Measurements from ENCODE around the gene L3MBTL4.

L3MBTL4 gene

GRCh38 chr18:6327895-6328620, 86.7 kb downstream of the L3MBTL4 start:
- Histone ChIP-seq H3K4me1 (ENCODE audit: insufficient read depth, low read length) (no peaks in the 10 kb centered on the region), H3K9ac (ENCODE audit: low read depth, low read length) (no peak overlapping the region), H3K9me3 (ENCODE audit: control insufficient read depth, insufficient read depth, low read length) (peaks cover 7% of the 10 kb centered on the region), H3K36me3 (ENCODE audit: insufficient read depth, low read length) (no peaks in the 10 kb centered on the region)

- Histone ChIP-seq H3K4me1 (ENCODE audit: insufficient read depth, low read length) (no peaks in the 10 kb centered on the region), H3K9ac (ENCODE audit: low read depth, low read length) (no peak overlapping the region), H3K9me3 (ENCODE audit: control insufficient read depth, insufficient read depth, low read length) (peaks cover 7% of the 10 kb centered on the region), H3K36me3 (ENCODE audit: insufficient read depth, low read length) (no peaks in the 10 kb centered on the region)
These were observed 87.2 kb downstream of the L3MBTL4 start for GRCh38 chr18:6327485-6327884.

- no peaks in the 10 kb centered on the region for H3K4me1 ChIP-seq (ENCODE audit: insufficient read depth, low read length)
- no peak overlapping the region for H3K9ac ChIP-seq (ENCODE audit: low read depth, low read length)
- peaks cover 7% of the 10 kb centered on the region for H3K9me3 ChIP-seq (ENCODE audit: control insufficient read depth, insufficient read depth, low read length)
- H3K36me3 ChIP-seq (ENCODE audit: insufficient read depth, low read length), result no peaks in the 10 kb centered on the region
These were observed 88.1 kb downstream of the L3MBTL4 start for GRCh38 chr18:6326566-6326965.

- Histone ChIP-seq H3K36me3 (ENCODE audit: insufficient read depth, low read length) (no peaks in the 10 kb centered on the region), H3K4me1 (ENCODE audit: insufficient read depth, low read length) (no peaks in the 10 kb centered on the region), H3K9me3 (ENCODE audit: control insufficient read depth, insufficient read depth, low read length) (peaks cover 7% of the 10 kb centered on the region), H3K9ac (ENCODE audit: low read depth, low read length) (no peak overlapping the region)
These were observed 91.3 kb downstream of the L3MBTL4 start for GRCh38 chr18:6323319-6323889.

- Histone ChIP-seq H3K9me3 (ENCODE audit: control insufficient read depth, insufficient read depth, low read length) (no peaks in the 10 kb centered on the region), H3K36me3 (ENCODE audit: insufficient read depth, low read length) (no peaks in the 10 kb centered on the region), H3K4me1 (ENCODE audit: insufficient read depth, low read length) (no peaks in the 10 kb centered on the region), H3K9ac (ENCODE audit: low read depth, low read length) (no peak overlapping the region)
These were observed 99.0 kb downstream of the L3MBTL4 start for GRCh38 chr18:6315517-6316331.

- Histone ChIP-seq H3K36me3 (ENCODE audit: insufficient read depth, low read length) (no peaks in the 10 kb centered on the region), H3K4me1 (ENCODE audit: insufficient read depth, low read length) (no peaks in the 10 kb centered on the region), H3K9ac (ENCODE audit: low read depth, low read length) (no peak overlapping the region), H3K9me3 (ENCODE audit: control insufficient read depth, insufficient read depth, low read length) (no peaks in the 10 kb centered on the region)
These were observed 101.3 kb downstream of the L3MBTL4 start for GRCh38 chr18:6313415-6313814.

- no peak overlapping the region for H3K9ac ChIP-seq (ENCODE audit: low read depth, low read length)
- no peaks in the 10 kb centered on the region for H3K9me3 ChIP-seq (ENCODE audit: control insufficient read depth, insufficient read depth, low read length)
- no peaks in the 10 kb centered on the region for H3K36me3 ChIP-seq (ENCODE audit: insufficient read depth, low read length)
- no peaks in the 10 kb centered on the region for H3K4me1 ChIP-seq (ENCODE audit: insufficient read depth, low read length)
These were observed 103.1 kb downstream of the L3MBTL4 start for GRCh38 chr18:6311456-6312215.

- Histone ChIP-seq H3K9ac (ENCODE audit: low read depth, low read length) (no peak overlapping the region), H3K4me1 (ENCODE audit: insufficient read depth, low read length) (no peaks in the 10 kb centered on the region), H3K9me3 (ENCODE audit: control insufficient read depth, insufficient read depth, low read length) (no peaks in the 10 kb centered on the region), H3K36me3 (ENCODE audit: insufficient read depth, low read length) (no peaks in the 10 kb centered on the region)
These were observed 104.0 kb downstream of the L3MBTL4 start for GRCh38 chr18:6310714-6311113.

GRCh38 chr18:6297875-6298274, 116.8 kb downstream of the L3MBTL4 start:
- H3K9ac ChIP-seq (ENCODE audit: low read depth, low read length), result no peak overlapping the region
- no peaks in the 10 kb centered on the region for H3K9me3 ChIP-seq (ENCODE audit: control insufficient read depth, insufficient read depth, low read length)
- H3K4me1 ChIP-seq (ENCODE audit: insufficient read depth, low read length), result no peaks in the 10 kb centered on the region
- H3K36me3 ChIP-seq (ENCODE audit: insufficient read depth, low read length), result no peaks in the 10 kb centered on the region

- H3K9ac ChIP-seq (ENCODE audit: low read depth, low read length), result no peak overlapping the region
- no peaks in the 10 kb centered on the region for H3K4me1 ChIP-seq (ENCODE audit: insufficient read depth, low read length)
- H3K9me3 ChIP-seq (ENCODE audit: control insufficient read depth, insufficient read depth, low read length), result no peaks in the 10 kb centered on the region
- H3K36me3 ChIP-seq (ENCODE audit: insufficient read depth, low read length), result no peaks in the 10 kb centered on the region
These were observed 120.4 kb downstream of the L3MBTL4 start for GRCh38 chr18:6294148-6294784.

- Histone ChIP-seq H3K4me1 (ENCODE audit: insufficient read depth, low read length) (no peaks in the 10 kb centered on the region), H3K9ac (ENCODE audit: low read depth, low read length) (no peak overlapping the region), H3K36me3 (ENCODE audit: insufficient read depth, low read length) (no peaks in the 10 kb centered on the region), H3K9me3 (ENCODE audit: control insufficient read depth, insufficient read depth, low read length) (no peaks in the 10 kb centered on the region)
These were observed 124.9 kb downstream of the L3MBTL4 start for GRCh38 chr18:6289843-6290242.

- Histone ChIP-seq H3K9ac (ENCODE audit: low read depth, low read length) (no peak overlapping the region), H3K4me1 (ENCODE audit: insufficient read depth, low read length) (no peaks in the 10 kb centered on the region), H3K9me3 (ENCODE audit: control insufficient read depth, insufficient read depth, low read length) (no peaks in the 10 kb centered on the region), H3K36me3 (ENCODE audit: insufficient read depth, low read length) (no peaks in the 10 kb centered on the region)
These were observed 128.1 kb downstream of the L3MBTL4 start for GRCh38 chr18:6286585-6286984.

GRCh38 chr18:6284761-6285160, 129.9 kb downstream of the L3MBTL4 start:
- no peaks in the 10 kb centered on the region for H3K4me1 ChIP-seq (ENCODE audit: insufficient read depth, low read length)
- H3K36me3 ChIP-seq (ENCODE audit: insufficient read depth, low read length), result no peaks in the 10 kb centered on the region
- H3K9ac ChIP-seq (ENCODE audit: low read depth, low read length), result no peak overlapping the region
- H3K9me3 ChIP-seq (ENCODE audit: control insufficient read depth, insufficient read depth, low read length), result no peaks in the 10 kb centered on the region

- H3K36me3 ChIP-seq (ENCODE audit: insufficient read depth, low read length), result no peaks in the 10 kb centered on the region
- H3K9ac ChIP-seq (ENCODE audit: low read depth, low read length), result no peak overlapping the region
- H3K4me1 ChIP-seq (ENCODE audit: insufficient read depth, low read length), result no peaks in the 10 kb centered on the region
- no peaks in the 10 kb centered on the region for H3K9me3 ChIP-seq (ENCODE audit: control insufficient read depth, insufficient read depth, low read length)
These were observed 130.4 kb downstream of the L3MBTL4 start for GRCh38 chr18:6284300-6284699.
